Adrenal gland (tissue), 5 donors: ENCODE results near the gene GLRB.

Source experiments
- POLR2A ChIP-seq, 2 donors: fragments of 450-650 bp; IDR thresholded peaks; one replicate each; pipeline ENCODE4 v1.6.1; 2017; ENCODE audit warnings: antibody characterized with exemption in 2 of 2, mild to moderate bottlenecking in 2 of 2, moderate library complexity in 1 of 2
- TF ChIP-seq, protein P1 (sequence below), 6 experiments: fragments of 450-650 bp in 4 of 6; fragments of 200-600 bp in 2 of 6; sonication (generic) in 1 of 6; IDR thresholded peaks; 1 replicate in 5 of 6; 2 replicates in 1 of 6; pipeline versions ENCODE4 v1.5.1 to v1.8.0; 2016 to 2021; ENCODE audit warnings: antibody characterized with exemption in 6 of 6, mild to moderate bottlenecking in 2 of 6, moderate library complexity in 1 of 6
- donor health status: DM: no; HTN: no; CAD: no.

- TF ChIP-seq POLR2A (IDR thresholded peaks at IDR 0.05): no peak
- TF ChIP-seq, protein P1, sequence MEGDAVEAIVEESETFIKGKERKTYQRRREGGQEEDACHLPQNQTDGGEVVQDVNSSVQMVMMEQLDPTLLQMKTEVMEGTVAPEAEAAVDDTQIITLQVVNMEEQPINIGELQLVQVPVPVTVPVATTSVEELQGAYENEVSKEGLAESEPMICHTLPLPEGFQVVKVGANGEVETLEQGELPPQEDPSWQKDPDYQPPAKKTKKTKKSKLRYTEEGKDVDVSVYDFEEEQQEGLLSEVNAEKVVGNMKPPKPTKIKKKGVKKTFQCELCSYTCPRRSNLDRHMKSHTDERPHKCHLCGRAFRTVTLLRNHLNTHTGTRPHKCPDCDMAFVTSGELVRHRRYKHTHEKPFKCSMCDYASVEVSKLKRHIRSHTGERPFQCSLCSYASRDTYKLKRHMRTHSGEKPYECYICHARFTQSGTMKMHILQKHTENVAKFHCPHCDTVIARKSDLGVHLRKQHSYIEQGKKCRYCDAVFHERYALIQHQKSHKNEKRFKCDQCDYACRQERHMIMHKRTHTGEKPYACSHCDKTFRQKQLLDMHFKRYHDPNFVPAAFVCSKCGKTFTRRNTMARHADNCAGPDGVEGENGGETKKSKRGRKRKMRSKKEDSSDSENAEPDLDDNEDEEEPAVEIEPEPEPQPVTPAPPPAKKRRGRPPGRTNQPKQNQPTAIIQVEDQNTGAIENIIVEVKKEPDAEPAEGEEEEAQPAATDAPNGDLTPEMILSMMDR (IDR thresholded peaks at IDR 0.05): no peak
These were observed 25.4 kb upstream of the GLRB start for GRCh38 chr4:157050561-157050960.
